Activated T-cell treated with anti-CD3 and anti-CD28 coated beads for 48 hours (primary cell): ENCODE data around the gene HSPA9.

Experiments
- DNase-seq: peaks from one replicate; pipeline ENCODE4 v3.0.0-alpha.2; 2020; ENCODE audit warnings: low read depth

The HSPA9 gene

GRCh38 chr5:138575194-138576015, at the start of gene HSPA9:
Gene HSPA9 (minus strand): TSS chr5:138575401. CDS start chr5:138575318, 83 bp downstream.
- peak; percentile 94 for DNase-seq

DNA sequence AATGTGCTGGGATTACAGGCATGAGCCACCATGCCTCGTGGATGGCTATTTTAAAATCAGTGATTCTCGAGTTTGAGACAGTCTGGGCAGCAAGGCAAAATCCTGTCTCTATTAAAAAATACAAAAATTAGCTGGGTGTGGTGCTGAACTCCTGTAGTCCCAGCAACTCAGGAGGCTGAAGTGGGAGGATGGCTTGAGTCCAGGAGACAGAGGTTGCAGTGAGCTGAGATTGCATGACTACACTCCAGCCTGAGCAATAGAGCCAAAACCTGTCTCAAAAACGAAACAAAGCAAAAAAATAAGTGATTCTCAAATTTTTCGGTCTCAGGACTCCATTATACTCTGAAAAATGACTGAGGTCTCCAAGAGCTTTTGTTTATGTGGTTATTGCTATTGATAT, 47.9 kb upstream of the HSPA9 start:
- no peak for DNase-seq

- no peak for DNase-seq
These were observed 46.9 kb upstream of the HSPA9 start for GRCh38 chr5:138622051-138622450.

DNA sequence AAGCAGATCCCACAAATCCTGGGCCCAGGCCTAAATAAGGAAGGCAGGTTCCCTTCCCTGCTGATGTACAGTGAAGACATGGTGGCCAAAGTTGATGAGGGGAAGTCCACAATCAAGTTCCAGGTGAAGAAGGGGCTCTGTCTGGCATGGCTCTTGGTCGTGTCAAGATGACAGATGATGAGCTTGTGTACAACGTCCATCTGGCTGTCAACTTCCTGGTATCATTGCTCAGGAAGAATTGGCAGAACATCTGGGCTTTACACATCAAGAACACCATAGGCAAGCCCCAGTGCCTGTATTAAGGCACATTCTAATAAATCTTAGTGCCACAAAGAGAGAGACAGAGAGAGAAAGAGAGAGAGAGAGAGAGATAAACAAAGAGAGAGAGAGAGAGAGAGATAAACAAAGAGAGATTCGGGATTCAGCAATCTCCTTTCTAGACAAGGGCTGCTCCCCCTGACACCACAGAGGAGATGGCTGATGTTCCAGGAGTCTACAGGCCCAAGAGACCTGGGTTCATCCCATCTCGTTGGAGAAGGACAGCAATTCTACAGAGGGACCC, 45.5 kb upstream of the HSPA9 start:
- no peak for DNase-seq

DNA sequence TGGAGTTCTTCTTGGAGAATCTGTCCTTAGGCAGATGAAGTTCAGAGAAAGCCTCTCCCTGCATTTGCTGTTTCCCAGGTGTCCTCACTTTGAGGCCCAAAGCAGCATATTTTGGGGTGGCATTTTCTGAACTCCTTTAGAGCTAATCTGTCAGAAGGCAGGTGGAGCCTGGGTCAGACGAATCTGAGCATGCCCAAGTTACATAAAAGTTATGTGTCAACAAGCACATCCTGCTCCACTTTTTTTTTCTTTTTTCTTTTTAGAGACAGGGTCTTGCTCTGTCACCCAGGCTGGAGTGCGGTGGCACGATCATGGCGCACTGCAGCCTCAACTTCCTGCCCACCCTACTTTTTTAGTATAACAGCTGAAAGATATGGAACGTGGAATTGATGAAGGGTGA, 41.3 kb upstream of the HSPA9 start:
- no peak for DNase-seq

- no peak for DNase-seq
These were observed 40.3 kb upstream of the HSPA9 start for GRCh38 chr5:138615461-138615860.

- no peak for DNase-seq
These were observed 36.5 kb upstream of the HSPA9 start for GRCh38 chr5:138611678-138612218.

DNA sequence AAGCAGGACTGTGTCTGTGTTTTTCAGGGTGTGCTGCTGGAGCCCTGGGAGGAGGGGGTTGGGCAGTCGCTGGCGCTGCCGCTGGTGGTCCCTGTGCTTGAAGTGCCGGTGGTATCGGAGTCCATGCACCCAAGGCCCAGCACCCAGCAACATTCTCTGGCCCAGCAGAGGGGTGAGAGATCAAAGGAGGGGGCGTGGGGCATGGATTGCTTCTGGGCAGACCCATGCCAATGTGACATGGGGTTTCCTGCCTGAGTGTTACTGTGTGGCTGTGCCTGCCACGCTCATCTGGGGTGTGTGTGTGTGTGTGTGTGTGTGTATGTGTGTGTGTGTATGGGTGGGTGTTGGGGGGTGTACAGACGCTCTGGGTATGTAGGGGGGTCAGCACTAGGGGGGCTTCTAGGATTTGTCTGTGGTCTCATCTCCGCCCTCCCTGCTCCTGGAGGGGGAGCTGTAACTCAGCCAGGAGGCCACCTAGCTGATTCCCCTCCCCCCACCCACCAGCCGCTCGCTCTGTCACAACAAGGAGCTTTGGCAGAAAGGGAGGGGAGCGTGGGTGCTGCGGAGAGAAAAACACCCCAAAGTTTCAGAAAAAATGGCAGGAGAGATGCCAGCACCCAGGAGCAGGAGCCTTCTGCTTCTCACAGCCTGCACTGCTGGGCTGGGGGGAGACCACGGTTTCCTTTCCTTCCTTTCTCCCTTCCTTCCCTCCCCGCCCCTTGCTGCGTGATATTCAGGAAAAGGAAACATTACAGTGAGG, 35.9 kb upstream of the HSPA9 start:
- DNase-seq = no peak

DNA sequence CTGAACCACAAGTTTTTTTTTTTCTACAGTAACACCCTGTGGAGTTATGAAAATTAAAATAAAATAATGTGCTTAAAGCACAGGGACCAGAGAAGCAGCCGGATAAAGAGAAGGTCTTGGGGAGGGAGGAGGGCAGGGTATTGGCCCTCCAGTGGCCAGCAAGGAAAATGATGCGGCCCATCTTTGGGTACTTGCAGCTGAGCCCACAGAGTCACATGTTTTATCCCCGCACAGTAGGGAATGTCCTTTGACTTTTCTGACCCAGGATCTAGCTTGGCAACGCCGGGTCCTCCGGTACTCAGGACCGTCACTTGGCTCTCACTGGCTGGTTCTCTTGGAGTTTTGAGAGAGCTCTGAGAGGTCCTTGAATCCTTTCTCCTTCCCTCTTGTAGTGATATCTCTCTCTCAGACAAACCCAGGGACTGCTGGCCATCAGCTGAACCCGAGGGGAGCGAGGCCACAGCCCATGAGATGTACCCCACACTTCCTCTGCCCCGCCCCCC, 35.3 kb upstream of the HSPA9 start:
- DNase-seq = no peak

GRCh38 chr5:138606378-138607064, 31.3 kb upstream of the HSPA9 start:
- no peak for DNase-seq

- DNase-seq = no peak
These were observed 30.2 kb upstream of the HSPA9 start for GRCh38 chr5:138605254-138605972.

GRCh38 chr5:138604176-138604785, 29.1 kb upstream of the HSPA9 start:
- no peak for DNase-seq

GRCh38 chr5:138603249-138603920, 28.2 kb upstream of the HSPA9 start:
- peak; percentile 13 for DNase-seq

GRCh38 chr5:138602371-138603000, 27.3 kb upstream of the HSPA9 start:
- DNase-seq = no peak

- DNase-seq = no peak
These were observed 26.2 kb upstream of the HSPA9 start for GRCh38 chr5:138601444-138601843.

- DNase-seq = no peak
These were observed 25.2 kb upstream of the HSPA9 start for GRCh38 chr5:138600446-138600845.

- DNase-seq = no peak
These were observed 22.6 kb upstream of the HSPA9 start for GRCh38 chr5:138597661-138598400.

GRCh38 chr5:138596105-138596881, 21.1 kb upstream of the HSPA9 start:
- DNase-seq = no peak
